HG03108 (cell line): Measurements from ENCODE around the gene TRIM75.
"Not testable (repeated sequence)": the region's sequence is repeated elsewhere in the genome, so short reads cannot be mapped to it uniquely, and the experiment has no call there.

Experiments
- ATAC-seq: cut with Tn5 transposase; IDR thresholded peaks from one replicate; pipeline ENCODE4 v1.9.1; 2021; ENCODE audit warnings: moderate library complexity; ENCODE audit not compliant: unreplicated experiment

TRIM75 gene

DNA sequence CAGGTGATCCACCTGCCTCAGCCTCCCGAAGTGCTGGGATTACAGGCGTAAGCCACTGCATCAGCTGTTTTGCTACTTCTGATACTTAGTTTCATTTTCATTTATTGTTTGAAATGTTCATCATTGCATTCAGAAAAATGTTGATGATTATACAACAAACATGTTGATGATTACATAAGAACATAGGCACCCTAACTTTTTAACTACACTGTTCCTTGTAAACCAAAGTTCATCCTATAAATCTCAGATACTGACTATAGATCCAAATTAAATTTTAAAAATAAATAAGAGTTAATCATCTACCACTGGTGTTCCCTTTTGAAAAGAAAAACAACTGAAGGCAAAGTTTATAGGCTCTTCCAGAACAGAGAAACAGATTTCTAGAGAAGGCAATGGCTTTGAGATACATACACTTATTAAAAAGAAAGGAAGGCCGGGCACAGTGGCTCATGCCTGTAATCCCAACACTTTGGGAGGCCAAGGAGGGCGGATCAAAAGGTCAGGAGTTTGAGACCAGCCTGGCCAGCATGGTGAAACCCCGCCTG, 23.4 kb downstream of the TRIM75 start:
- no peak for ATAC-seq

DNA sequence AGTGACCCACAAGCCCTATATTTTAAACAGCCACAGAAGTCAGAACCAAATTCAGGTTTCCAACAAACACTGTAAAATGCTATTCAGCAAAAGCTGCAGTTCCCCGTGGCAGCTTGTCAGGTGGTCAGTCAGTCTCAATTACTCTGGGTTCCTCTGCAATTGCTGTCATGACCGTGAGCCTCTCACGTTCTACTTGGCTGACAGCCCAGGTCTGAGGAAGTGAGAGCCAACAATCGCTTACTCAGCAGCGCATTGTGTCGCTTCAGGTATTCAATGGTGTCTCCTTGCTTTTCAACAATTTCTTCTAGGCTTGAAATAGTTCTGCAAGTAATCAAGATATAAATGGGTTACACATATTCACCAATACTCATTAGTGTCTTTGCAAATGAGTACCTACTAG, 25.8 kb downstream of the TRIM75 start:
- ATAC-seq, result no peak

DNA sequence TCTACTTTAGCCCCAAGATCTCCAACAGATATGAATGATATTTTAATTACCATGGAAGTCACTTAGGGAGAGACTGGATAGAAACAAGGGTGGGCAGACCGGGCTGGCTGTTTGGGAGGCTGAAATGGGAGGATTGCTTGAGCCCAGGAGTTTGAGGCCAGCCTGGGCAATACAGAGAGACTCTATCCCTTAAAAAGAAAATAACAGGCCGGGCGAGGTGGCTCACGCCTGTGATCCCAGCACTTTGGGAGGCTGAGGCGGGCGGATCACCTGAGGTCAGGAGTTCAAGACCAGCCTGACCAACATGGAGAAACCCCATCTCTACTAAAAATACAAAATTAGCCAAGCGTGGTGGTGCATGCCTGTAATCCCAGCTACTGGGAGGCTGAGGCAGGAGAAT, 31.1 kb downstream of the TRIM75 start:
- not testable (repeated sequence) for ATAC-seq

DNA sequence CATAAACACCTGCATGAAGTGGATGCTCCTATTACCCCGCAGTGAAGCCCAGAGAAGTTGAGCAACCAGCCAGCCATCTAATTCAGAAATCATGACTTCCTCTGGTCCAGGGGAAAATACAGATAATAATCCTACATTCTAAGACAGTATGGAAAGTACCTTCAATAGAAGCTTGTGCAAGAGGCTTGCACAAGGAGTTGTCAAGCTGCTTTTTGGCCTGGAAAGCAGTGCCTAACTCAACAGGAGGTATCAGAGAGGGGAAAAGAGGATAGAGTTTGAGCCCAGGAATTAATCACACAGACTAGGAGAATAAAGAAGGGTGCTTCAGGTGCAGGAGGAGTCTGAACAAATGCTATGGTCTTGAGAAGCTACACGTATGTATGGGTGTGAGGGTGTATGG, 32.3 kb downstream of the TRIM75 start:
- ATAC-seq, result no peak

DNA sequence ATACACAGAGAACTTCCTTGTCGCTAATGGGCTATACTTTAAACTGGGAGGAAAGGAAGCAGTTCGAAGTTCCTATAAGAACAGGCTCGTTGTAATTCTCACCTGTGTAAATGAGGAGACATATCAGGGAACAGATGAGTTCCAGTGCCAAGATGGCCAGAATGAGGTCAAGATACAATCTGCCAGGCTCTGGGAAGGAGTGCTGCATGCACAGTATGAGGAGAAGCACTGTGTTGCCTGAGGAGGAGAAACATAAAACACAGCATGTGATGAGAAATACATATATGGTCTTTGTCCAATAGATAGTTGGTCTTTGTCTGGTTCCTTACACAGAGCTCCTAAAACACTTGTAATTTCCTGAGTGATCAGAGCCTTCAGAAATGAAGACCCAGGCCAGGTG, 34.7 kb downstream of the TRIM75 start:
- no peak for ATAC-seq

DNA sequence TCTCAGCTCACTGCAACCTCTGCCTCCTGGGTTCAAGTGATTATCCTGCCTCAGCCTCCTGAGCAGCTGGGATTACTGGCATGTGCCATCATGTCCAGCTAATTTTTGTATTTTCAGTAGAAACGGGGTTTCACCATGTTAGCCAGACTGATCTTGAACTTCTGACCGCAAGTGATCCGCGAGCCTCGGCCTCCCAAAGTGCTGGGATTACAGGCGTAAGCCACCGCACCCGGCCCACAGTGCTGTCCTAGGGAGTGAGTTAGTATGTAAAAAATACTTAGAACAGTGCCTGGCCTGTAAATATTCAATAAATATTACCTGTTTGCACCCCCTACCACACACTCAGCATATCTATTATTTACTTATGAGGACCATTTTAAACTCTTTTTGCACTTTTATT, 38.5 kb downstream of the TRIM75 start:
- not testable (repeated sequence) for ATAC-seq

DNA sequence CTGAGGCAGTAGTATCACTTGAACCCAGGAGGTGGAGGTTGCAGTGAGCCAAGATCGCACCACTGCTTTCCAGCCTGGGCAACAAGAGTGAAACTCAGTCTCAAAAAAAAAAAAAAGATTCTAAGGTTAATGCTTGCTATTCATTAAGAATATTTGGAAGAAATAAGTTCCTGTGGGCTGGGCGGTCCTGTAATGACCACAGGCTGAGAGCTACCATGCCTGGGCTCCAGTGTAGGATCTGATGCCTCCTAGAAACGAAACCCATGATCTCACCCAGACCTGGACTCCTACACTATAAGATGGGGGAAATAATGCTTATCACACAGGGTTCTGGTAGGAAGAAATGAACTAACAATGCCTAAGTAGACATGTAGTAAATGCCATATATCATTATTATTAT, 41.2 kb downstream of the TRIM75 start:
- ATAC-seq, result no peak

DNA sequence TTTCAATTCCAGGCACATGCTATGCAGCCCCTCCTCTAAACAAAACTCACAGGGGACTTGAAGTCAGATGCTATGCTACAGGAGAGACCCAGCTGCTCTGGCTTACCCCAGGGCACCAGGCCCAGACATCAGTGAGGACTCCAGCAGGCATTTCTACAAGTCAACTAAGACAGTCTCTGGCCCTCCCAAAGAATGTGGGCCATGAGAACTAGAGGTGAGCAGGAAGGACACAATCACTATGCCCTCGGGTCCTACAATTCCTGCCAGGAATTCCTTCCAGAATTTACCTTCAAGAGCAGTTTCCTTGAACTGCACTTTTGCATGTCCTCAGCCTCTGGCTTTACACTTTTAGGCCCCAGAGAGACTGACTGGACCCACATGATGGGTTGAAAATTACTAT, 41.6 kb downstream of the TRIM75 start:
- ATAC-seq, result no peak

DNA sequence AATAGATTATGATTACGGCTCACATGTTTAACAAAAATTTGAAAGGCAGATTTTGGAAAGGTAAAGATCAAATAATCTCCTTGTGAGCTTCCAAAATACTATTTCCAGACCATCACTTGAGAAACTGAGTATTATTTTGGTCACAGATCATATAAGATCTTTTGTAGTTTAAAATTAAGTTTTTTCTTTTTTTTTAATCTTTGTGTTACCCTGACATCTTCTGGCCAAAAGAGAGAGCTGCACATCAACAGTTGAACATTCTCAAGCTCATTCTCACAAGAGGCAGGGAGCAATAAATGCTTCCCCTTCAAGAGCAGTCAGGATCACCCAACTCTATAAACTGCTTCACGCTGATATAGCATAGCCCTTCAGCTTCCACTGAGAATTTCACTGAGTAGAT, 43.1 kb downstream of the TRIM75 start:
- no peak for ATAC-seq

DNA sequence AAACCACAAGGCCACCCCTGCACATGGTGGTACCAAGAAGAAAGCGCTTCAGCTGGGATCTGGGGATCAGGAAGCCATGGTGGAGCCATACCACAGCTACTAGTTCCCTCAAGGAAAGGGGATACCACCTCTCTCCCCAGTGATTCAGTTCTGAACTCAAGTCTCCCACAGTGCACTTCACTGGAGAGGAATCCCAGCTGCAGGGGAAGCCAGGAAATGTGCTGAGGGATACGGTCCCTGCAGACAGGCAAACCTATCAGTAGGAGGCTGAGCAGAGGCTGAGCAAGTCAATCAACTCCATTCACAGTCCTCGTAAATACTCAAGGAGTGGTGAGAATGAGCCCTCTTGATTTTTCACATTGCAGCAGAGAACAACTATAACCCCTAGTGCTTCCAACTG, 48.0 kb downstream of the TRIM75 start:
- no peak for ATAC-seq

DNA sequence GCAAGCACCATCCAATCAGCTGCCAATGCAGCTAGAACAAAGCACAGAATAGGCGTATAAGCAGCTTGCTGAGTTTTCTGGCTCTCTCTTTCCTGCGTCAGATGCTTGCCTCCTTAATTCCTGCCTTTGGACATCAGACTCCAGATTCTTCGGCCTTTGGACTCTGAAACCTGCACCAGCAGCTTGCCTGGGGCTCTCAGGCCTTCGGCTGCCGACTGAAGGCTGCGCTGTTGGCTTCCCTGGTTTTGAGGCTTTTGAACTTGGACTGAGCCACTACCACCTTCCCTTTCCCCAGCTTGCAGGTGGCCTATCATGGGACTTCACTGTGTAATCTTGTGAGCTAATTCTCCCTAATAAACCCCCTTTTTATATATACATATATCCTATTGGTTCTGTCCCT, 52.9 kb downstream of the TRIM75 start:
- no peak for ATAC-seq
